B cell (primary cell): Measurements from ENCODE around the gene TRIM65. TPM values are rescaled to one million over a fixed set of nuclear protein-coding genes. Genes with fewer than 3 reads are reported as not detected.
"Not testable (repeated sequence)": the region's sequence is repeated elsewhere in the genome, so short reads cannot be mapped to it uniquely, and the experiment has no call there.

Source experiments
- ATAC-seq: fragments of 200-7000 bp; cut with Tn5 transposase; one replicate; pipeline ENCODE4 v1.10.0; 2021; ENCODE audit warnings: low read depth, mild to moderate bottlenecking, moderate number of reproducible peaks, moderate library complexity
- CTCF ChIA-PET: fragments of 350-600 bp; sonication (Branson Sonifier 250); formaldehyde crosslinking; loops from one replicate; lab custom pipeline; 2021; ENCODE audit warnings: antibody characterized with exemption, inconsistent platforms; lab: Charles Lee
- POLR2A ChIA-PET: fragments of 350-600 bp; sonication (Branson Sonifier 250); formaldehyde crosslinking; loops from one replicate; lab custom pipeline; 2021; ENCODE audit warnings: antibody characterized with exemption; lab: Charles Lee
- DNase-seq: peaks from one replicate; pipeline ENCODE4 v3.0.0; 2013
- H2AFZ ChIP-seq: 2 replicates; pipeline ENCODE4 v1.6.1; 2012; ENCODE audit warnings: mild to moderate bottlenecking, low read depth, low read length; ENCODE audit not compliant: insufficient read depth, poor library complexity, severe bottlenecking
- H3K27ac ChIP-seq, 2 donors: 1 replicate in 1 of 2; 2 replicates in 1 of 2; pipeline ENCODE4 v1.5.1; 2012 to 2013; ENCODE audit warnings: low read length in 2 of 2, mild to moderate bottlenecking in 2 of 2, moderate library complexity in 1 of 2
- H3K27me3 ChIP-seq, 4 experiments: fragments of 200-600 bp in 1 of 4; sonication (generic) in 1 of 4; replicated peaks in 1 of 4; 1 replicate in 2 of 4; 2 replicates in 2 of 4; pipeline versions ENCODE4 v1.6.1 to v1.7.0; 2013 to 2016; ENCODE audit warnings: low read length in 3 of 4, mild to moderate bottlenecking in 2 of 4, mixed read lengths in 1 of 4, moderate library complexity in 1 of 4; ENCODE audit not compliant: insufficient read depth in 4 of 4, control insufficient read depth in 3 of 4; ENCODE audit errors: control extremely low read depth in 1 of 4
- H3K36me3 ChIP-seq, 2 experiments: replicated peaks in 1 of 2; 1 replicate in 1 of 2; 2 replicates in 1 of 2; pipeline versions ENCODE4 v1.6.1 to v1.7.1; 2013; ENCODE audit warnings: low read length in 1 of 2; ENCODE audit not compliant: insufficient read depth in 2 of 2, control insufficient read depth in 1 of 2; ENCODE audit errors: control extremely low read depth in 1 of 2, extremely low read depth in 1 of 2
- H3K4me1 ChIP-seq, 2 donors: fragments of 200-600 bp in 1 of 2; sonication (generic) in 1 of 2; 1 replicate in 1 of 2; 2 replicates in 1 of 2; pipeline versions ENCODE4 v1.5.1 to v1.6.1; 2013 to 2017; ENCODE audit warnings: low read length in 2 of 2; ENCODE audit not compliant: control insufficient read depth in 2 of 2, insufficient read depth in 2 of 2
- H3K4me2 ChIP-seq: replicated peaks from 2 replicates; pipeline ENCODE3; 2012; ENCODE audit warnings: mild to moderate bottlenecking, low read depth, low read length; ENCODE audit not compliant: poor library complexity, severe bottlenecking
- H3K4me3 ChIP-seq, 5 experiments: fragments of 200-600 bp in 1 of 5; sonication (generic) in 1 of 5; 1 replicate in 3 of 5; 2 replicates in 2 of 5; pipeline versions ENCODE4 v1.5.1 to v1.7.0; 2011 to 2016; ENCODE audit warnings: low read length in 4 of 5, mild to moderate bottlenecking in 4 of 5, low read depth in 2 of 5, control low read depth in 1 of 5, moderate library complexity in 1 of 5; ENCODE audit not compliant: insufficient read depth in 1 of 5; ENCODE audit errors: control extremely low read depth in 1 of 5, extremely low read depth in 1 of 5
- H3K79me2 ChIP-seq: fragments of 200-600 bp; sonication (generic); one replicate; pipeline ENCODE4 v1.6.0; 2016; ENCODE audit warnings: low read length; ENCODE audit not compliant: control insufficient read depth, insufficient read depth
- H3K9ac ChIP-seq: fragments of 200-600 bp; sonication (generic); 2 replicates; pipeline ENCODE4 v1.6.1; 2017; ENCODE audit warnings: mild to moderate bottlenecking, low read length, moderate library complexity
- H3K9me3 ChIP-seq, 3 donors: one replicate each; pipeline versions ENCODE4 v1.6.1 to v1.7.1; 2013; ENCODE audit warnings: low read length in 2 of 3; ENCODE audit not compliant: control insufficient read depth in 2 of 3, insufficient read depth in 1 of 3; ENCODE audit errors: control extremely low read depth in 1 of 3
- H4K20me1 ChIP-seq: 2 replicates; pipeline ENCODE4 v1.6.0; 2012; ENCODE audit warnings: mild to moderate bottlenecking, low read length; ENCODE audit not compliant: insufficient read depth, control insufficient read depth, poor library complexity, severe bottlenecking
- H3K27ac Mint-ChIP-seq: one replicate; pipeline ENCODE4 v1.8.0; 2021; ENCODE audit warnings: mixed read lengths
- H3K27me3 Mint-ChIP-seq: one replicate; pipeline ENCODE4 v1.8.0; 2021; ENCODE audit warnings: mixed read lengths
- H3K4me1 Mint-ChIP-seq: one replicate; pipeline ENCODE4 v1.8.0; 2021; ENCODE audit warnings: mixed read lengths
- H3K4me3 Mint-ChIP-seq: one replicate; pipeline ENCODE4 v1.8.0; 2021; ENCODE audit warnings: mixed read lengths
- H3K9me3 Mint-ChIP-seq: one replicate; pipeline ENCODE4 v1.8.0; 2022; ENCODE audit warnings: mixed read lengths; ENCODE audit not compliant: insufficient read depth
- EZH2 ChIP-seq: IDR thresholded peaks from 2 replicates; pipeline ENCODE4 v1.6.1; 2012; ENCODE audit warnings: borderline replicate concordance, low read depth, mild to moderate bottlenecking, moderate library complexity, low read length; ENCODE audit not compliant: insufficient read depth, poor library complexity, severe bottlenecking
- whole genome bisulfite sequencing: methylation state at CpG from one replicate; pipeline ENCODE4 v1.1.5; 2013; ENCODE audit warnings: missing lambda C conversion rate; ENCODE audit not compliant: insufficient coverage; 5-methylcytosine and 5-hydroxymethylcytosine counted together
- intact Hi-C: fragments of 100-400 bp; cut with micrococcal nuclease; formaldehyde crosslinking; loops from one replicate; pipeline ENCODE4 v1.10.0; 2022
- polyA plus RNA-seq: library from polyadenylated mRNA; depleted of rRNA; stranded (reverse); fragments of >200 nt; gene quantifications from 2 replicates; pipeline ENCODE4 v1.2.3, GENCODE V29; 2012
- total RNA-seq, 2 donors: library from RNA; stranded (reverse); fragments of 120-200 nt in 1 of 2; gene quantifications; 1 replicate in 1 of 2; 2 replicates in 1 of 2; pipeline versions ENCODE4 v1.2.3 to v1.2.4, GENCODE V29; 2013 to 2022
- TF ChIP-seq, protein P1 (sequence below): fragments of 200-600 bp; IDR thresholded peaks from one replicate; pipeline ENCODE4 v1.8.0; 2022; ENCODE audit warnings: antibody characterized with exemption, mild to moderate bottlenecking

TRIM65 gene
- total and polyA plus RNA-seq, 2 donors (not counting 1 experiment from before 2014, with no cell fraction given) = 16.8 to 40.7 TPM

DNA sequence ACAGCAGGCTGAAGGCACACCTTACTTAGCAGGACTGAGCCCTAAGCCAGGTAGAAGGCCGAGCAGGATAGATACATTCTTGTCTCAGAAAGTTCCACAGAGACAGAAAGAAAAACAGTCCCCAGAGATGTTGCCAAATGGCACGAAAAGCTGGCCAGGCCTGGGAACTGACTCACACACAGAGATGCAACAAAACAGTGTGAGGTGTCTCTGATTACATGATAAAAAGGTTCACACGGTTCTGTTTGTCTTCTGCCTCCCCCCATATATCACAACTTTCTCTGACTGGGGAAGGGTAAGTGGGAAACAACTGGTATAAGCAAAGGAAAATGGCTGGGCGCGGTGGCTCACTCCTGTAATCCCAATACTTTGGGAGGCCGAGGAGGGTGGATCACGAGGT lies 43.3 kb downstream of the TRIM65 start:
- Mint-ChIP-seq H3K4me1 (peaks cover 34% of the 10 kb centered on the region), H3K9me3 (no peaks in the 10 kb centered on the region), H3K27me3 (no peaks in the 10 kb centered on the region), H3K27ac (peak overlapping the region; percentile 68), H3K4me3 (peak overlapping the region; percentile 44)
- Histone ChIP-seq H3K9me3 (no peaks in the 10 kb centered on the region), H3K4me1 (peaks cover 22 to 46% of the 10 kb centered on the region in 2 donors), H3K27me3 (no peaks in the 10 kb centered on the region), H3K79me2 (peaks cover 58% of the 10 kb centered on the region), H3K36me3 (peaks cover 7 to 34% of the 10 kb centered on the region in 2 experiments), H3K4me2 (no peak overlapping the region), H4K20me1 (peaks cover 10% of the 10 kb centered on the region), H2AFZ (no peak overlapping the region), H3K9ac (no peak overlapping the region), H3K27ac (no peak overlapping the region), H3K4me3 (no peak overlapping the region)
- 93% methylated on average over 3 of the region's 7 CpGs for WGBS
- DNase-seq = no peak
- no peak for TF ChIP-seq EZH2
- TF ChIP-seq, protein P1, sequence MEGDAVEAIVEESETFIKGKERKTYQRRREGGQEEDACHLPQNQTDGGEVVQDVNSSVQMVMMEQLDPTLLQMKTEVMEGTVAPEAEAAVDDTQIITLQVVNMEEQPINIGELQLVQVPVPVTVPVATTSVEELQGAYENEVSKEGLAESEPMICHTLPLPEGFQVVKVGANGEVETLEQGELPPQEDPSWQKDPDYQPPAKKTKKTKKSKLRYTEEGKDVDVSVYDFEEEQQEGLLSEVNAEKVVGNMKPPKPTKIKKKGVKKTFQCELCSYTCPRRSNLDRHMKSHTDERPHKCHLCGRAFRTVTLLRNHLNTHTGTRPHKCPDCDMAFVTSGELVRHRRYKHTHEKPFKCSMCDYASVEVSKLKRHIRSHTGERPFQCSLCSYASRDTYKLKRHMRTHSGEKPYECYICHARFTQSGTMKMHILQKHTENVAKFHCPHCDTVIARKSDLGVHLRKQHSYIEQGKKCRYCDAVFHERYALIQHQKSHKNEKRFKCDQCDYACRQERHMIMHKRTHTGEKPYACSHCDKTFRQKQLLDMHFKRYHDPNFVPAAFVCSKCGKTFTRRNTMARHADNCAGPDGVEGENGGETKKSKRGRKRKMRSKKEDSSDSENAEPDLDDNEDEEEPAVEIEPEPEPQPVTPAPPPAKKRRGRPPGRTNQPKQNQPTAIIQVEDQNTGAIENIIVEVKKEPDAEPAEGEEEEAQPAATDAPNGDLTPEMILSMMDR = no peak
- ATAC-seq = no peak
- CTCF ChIA-PET = interaction anchor here (0.7 to 4.1 kb wide), 3 partner anchors 9 to 426 kb away, joined by 3 to 53 read pairs (median 3); partner anchors contain the start of gene UNC13D
- intact Hi-C loops = loop anchor here (10.0 kb wide), 1 partner anchor 189 kb away; the partner anchor contains the start of genes RECQL5 and SAP30BP
- POLR2A ChIA-PET = interaction anchor here (3.2 to 3.6 kb wide), 2 partner anchors 8 to 25 kb away, joined by 24 to 82 read pairs; partner anchors contain the start of genes TRIM47 and UNC13D

DNA sequence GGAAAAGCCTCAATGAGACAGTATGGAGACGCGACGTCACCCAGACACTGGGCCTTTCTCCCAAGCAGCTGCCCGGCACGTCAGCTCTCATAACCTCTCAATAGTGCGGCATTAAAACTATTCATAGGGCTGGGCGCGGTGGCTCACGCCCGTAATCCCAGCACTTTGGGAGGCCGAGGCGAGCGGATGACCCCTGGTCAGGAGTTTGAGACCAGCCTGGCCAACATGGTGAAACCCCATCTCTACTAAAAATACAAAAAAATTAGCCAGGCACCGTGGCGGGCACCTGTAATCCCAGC lies 45.1 kb downstream of the TRIM65 start:
- H3K4me3 Mint-ChIP-seq, H2AFZ ChIP-seq, H3K9me3 Mint-ChIP-seq, H3K27me3 ChIP-seq, H3K9me3 ChIP-seq, DNase-seq, CTCF ChIA-PET, H3K4me3 ChIP-seq, H3K4me2 ChIP-seq, ATAC-seq, H3K9ac ChIP-seq, H3K27ac ChIP-seq, H3K27me3 Mint-ChIP-seq, H3K27ac Mint-ChIP-seq: not testable (repeated sequence)
- H3K79me2 ChIP-seq = peaks cover 63% of the 10 kb centered on the region
- peaks cover 18% of the 10 kb centered on the region for H4K20me1 ChIP-seq
- WGBS = 95% methylated on average over 13 of the region's 15 CpGs
- POLR2A ChIA-PET = interaction anchor here (0.9 kb wide), 1 partner anchor 28 kb away, joined by 3 read pairs; no protein-coding TSS in a partner anchor
- peaks cover 13 to 30% of the 10 kb centered on the region in 2 donors for H3K4me1 ChIP-seq
- intact Hi-C loops = loop anchor here (10.0 kb wide), 1 partner anchor 187 kb away; the partner anchor contains the start of genes RECQL5 and SAP30BP
- peaks cover 7 to 52% of the 10 kb centered on the region in 2 experiments for H3K36me3 ChIP-seq
- peaks cover 29% of the 10 kb centered on the region for H3K4me1 Mint-ChIP-seq
